Embryonic facial prominence (tissue), 1 donor: ENCODE results near the gene DDRGK1.
"Not testable (repeated sequence)": the region's sequence is repeated elsewhere in the genome, so short reads cannot be mapped to it uniquely, and the experiment has no call there.

Experiments
- DNase-seq: peaks from one replicate; pipeline ENCODE4 v3.0.0-alpha.2; 2016; ENCODE audit errors: extremely low spot score

Gene DDRGK1

GRCh38 chr20:3215359-3215917, 11.0 kb upstream of the DDRGK1 start:
- DNase-seq, result not testable (repeated sequence)

GRCh38 chr20:3213226-3213625, 8.7 kb upstream of the DDRGK1 start:
- DNase-seq, result no peak

GRCh38 chr20:3210346-3210745, 5.9 kb upstream of the DDRGK1 start:
- DNase-seq, result no peak

- DNase-seq, result no peak
Measured at GRCh38 chr20:3209946-3210317, 5.5 kb upstream of the DDRGK1 start.

GRCh38 chr20:3209257-3209945, 4.9 kb upstream of the DDRGK1 start, which contains the start of gene ITPA:
Gene ITPA (plus strand): TSS chr20:3209498. CDS start chr20:3209552, 54 bp downstream.
- DNase-seq, result no peak

GRCh38 chr20:3208786-3209256, 4.3 kb upstream of the DDRGK1 start:
- DNase-seq, result no peak

- no peak for DNase-seq
Measured at GRCh38 chr20:3203315-3204123, 963 bp downstream of the DDRGK1 start.

- no peak for DNase-seq
Measured at GRCh38 chr20:3202965-3203314, 1.5 kb downstream of the DDRGK1 start.

GRCh38 chr20:3199976-3200755, 4.3 kb downstream of the DDRGK1 start:
- no peak for DNase-seq

- DNase-seq, result no peak
Measured at GRCh38 chr20:3199206-3199605, 5.3 kb downstream of the DDRGK1 start.

GRCh38 chr20:3195590-3196237, 8.8 kb downstream of the DDRGK1 start:
- DNase-seq, result no peak

GRCh38 chr20:3194617-3195280, 9.7 kb downstream of the DDRGK1 start:
- DNase-seq, result no peak

- no peak for DNase-seq
Measured at GRCh38 chr20:3193806-3194616, 10.5 kb downstream of the DDRGK1 start.

GRCh38 chr20:3192226-3193015, 12.1 kb downstream of the DDRGK1 start:
- DNase-seq, result no peak

- DNase-seq, result no peak
Measured at GRCh38 chr20:3190681-3191111, 13.8 kb downstream of the DDRGK1 start.

- DNase-seq, result no peak
Measured at GRCh38 chr20:3189561-3190131, 14.8 kb downstream of the DDRGK1 start.

- no peak for DNase-seq
Measured at GRCh38 chr20:3188823-3189413, 15.6 kb downstream of the DDRGK1 start.

GRCh38 chr20:3187861-3188260, 16.6 kb downstream of the DDRGK1 start:
- not testable (repeated sequence) for DNase-seq
